Adrenal gland (tissue), 12 donors: ENCODE data around the gene COPG1. TPM values are rescaled to one million over a fixed set of nuclear protein-coding genes. Genes with fewer than 3 reads are reported as not detected.
A peak's percentile ranks its signal among the peaks of the same experiment; 100 is the strongest.

ENCODE experiments used
- DNase-seq, 7 donors: peaks; one replicate each; pipeline ENCODE4 v3.0.0-alpha.2; 2019 to 2020
- H3K27ac ChIP-seq, 5 donors: fragments of 200-600 bp; sonication (generic) in 4 of 5; 1 replicate in 3 of 5; 2 replicates in 2 of 5; pipeline versions ENCODE4 v1.5.1 to v1.8.0; 2016 to 2020; ENCODE audit warnings: mild to moderate bottlenecking in 1 of 5
- H3K27me3 ChIP-seq: fragments of 200-600 bp; 2 replicates; pipeline ENCODE4 v1.8.0; 2021
- H3K36me3 ChIP-seq, 2 donors: fragments of 200-600 bp; replicated peaks in 1 of 2; 1 replicate in 1 of 2; 2 replicates in 1 of 2; pipeline versions ENCODE4 v1.5.1 to v1.8.0; 2018 to 2022
- H3K4me1 ChIP-seq, 2 donors: fragments of 200-600 bp; replicated peaks in 1 of 2; 1 replicate in 1 of 2; 2 replicates in 1 of 2; pipeline versions ENCODE4 v1.5.1 to v1.8.0; 2018 to 2021
- H3K4me3 ChIP-seq, 4 donors: fragments of 200-600 bp; sonication (generic) in 3 of 4; one replicate each; pipeline ENCODE4 v1.5.1; 2016 to 2018
- H3K9me3 ChIP-seq, 3 donors: fragments of 200-600 bp; sonication (generic) in 1 of 3; replicated peaks in 1 of 3; 1 replicate in 2 of 3; 2 replicates in 1 of 3; pipeline versions ENCODE4 v1.5.1 to v1.8.0; 2016 to 2021
- POLR2A ChIP-seq, 2 donors: fragments of 450-650 bp; IDR thresholded peaks; one replicate each; pipeline ENCODE4 v1.6.1; 2017; ENCODE audit warnings: antibody characterized with exemption in 2 of 2, mild to moderate bottlenecking in 2 of 2, moderate library complexity in 1 of 2
- WGBS, 4 donors: extraction: QIAGEN DNeasy Blood & Tissue Kit in 2 of 4; methylation state at CpG; one replicate each; pipeline versions ENCODE4 v1.1.5 to v1.1.7; 2013 to 2017; 5-methylcytosine and 5-hydroxymethylcytosine counted together
- intact Hi-C, 2 donors: fragments of 100-400 bp; cut with DNase I; formaldehyde crosslinking; loops; one replicate each; pipeline versions ENCODE4 v1.14.1 to v1.15.0; 2022 to 2023
- polyA plus RNA-seq, 3 donors: library from polyadenylated mRNA; stranded (reverse); fragments of 200-250 nt in 2 of 3; fragments of 350-450 nt in 1 of 3; fragmentation: Illumina TruSeq in 1 of 3; extraction: RNeasy Lipid Tissue Mini Kit (QIAGEN cat#74804) in 1 of 3; gene quantifications; one replicate each; pipeline ENCODE4 v1.2.3, GENCODE V29; 2013 to 2014
- total RNA-seq, 9 donors: library from RNA; depleted of rRNA in 4 of 9; stranded (reverse); fragments of >200 nt in 4 of 9; fragments of 120-200 nt in 1 of 9; fragmentation: NEBNext Ultra II Directional in 1 of 9; extraction: Animal tissue kit (Norgen Biotek cat#: 25700) in 1 of 9; gene quantifications; one replicate each; pipeline versions ENCODE4 v1.1.0 to v1.2.4, GENCODE V29; 2013 to 2023
- TF ChIP-seq, protein P1 (sequence below), 6 experiments: fragments of 450-650 bp in 4 of 6; fragments of 200-600 bp in 2 of 6; sonication (generic) in 1 of 6; IDR thresholded peaks; 1 replicate in 5 of 6; 2 replicates in 1 of 6; pipeline versions ENCODE4 v1.5.1 to v1.8.0; 2016 to 2021; ENCODE audit warnings: antibody characterized with exemption in 6 of 6, mild to moderate bottlenecking in 2 of 6, moderate library complexity in 1 of 6
- donor health status: healthy with polysubstance abuse.
- donor health status: Bipolar disorder and iron deficiency.
- donor health status: DM: yes; HTN: yes; CAD: no.
- donor health status: DM: no; HTN: no; CAD: no.
- donor health status: DM: no; HTN: no; CAD: no.
- donor health status: DM: yes; HTN: yes; CAD: no.

Gene COPG1
- total and polyA plus RNA-seq, 12 donors, result 84.9 to 318 (median 163) TPM

DNA sequence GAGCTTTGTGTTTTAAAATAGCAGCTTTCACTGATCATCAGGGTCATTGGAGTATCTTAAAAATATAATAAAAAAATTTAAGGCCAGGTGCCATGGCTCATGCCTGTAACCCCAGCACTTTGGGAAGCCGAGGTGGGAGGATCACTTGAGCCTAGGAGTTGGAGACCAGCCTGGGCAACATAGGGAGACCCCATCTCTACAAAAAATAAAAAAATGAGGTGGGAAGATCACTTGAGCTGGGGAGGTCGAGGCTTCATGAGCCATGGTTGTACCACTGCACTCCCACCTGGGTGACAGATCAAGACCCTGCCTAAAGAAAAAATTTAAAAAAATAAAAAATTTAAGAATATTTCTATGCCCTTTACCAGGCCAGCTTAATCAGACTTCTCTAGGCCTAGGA lies 30.8 kb downstream of the COPG1 start:
- TF ChIP-seq POLR2A (IDR thresholded peaks at IDR 0.05), result no peak
- TF ChIP-seq, protein P1, sequence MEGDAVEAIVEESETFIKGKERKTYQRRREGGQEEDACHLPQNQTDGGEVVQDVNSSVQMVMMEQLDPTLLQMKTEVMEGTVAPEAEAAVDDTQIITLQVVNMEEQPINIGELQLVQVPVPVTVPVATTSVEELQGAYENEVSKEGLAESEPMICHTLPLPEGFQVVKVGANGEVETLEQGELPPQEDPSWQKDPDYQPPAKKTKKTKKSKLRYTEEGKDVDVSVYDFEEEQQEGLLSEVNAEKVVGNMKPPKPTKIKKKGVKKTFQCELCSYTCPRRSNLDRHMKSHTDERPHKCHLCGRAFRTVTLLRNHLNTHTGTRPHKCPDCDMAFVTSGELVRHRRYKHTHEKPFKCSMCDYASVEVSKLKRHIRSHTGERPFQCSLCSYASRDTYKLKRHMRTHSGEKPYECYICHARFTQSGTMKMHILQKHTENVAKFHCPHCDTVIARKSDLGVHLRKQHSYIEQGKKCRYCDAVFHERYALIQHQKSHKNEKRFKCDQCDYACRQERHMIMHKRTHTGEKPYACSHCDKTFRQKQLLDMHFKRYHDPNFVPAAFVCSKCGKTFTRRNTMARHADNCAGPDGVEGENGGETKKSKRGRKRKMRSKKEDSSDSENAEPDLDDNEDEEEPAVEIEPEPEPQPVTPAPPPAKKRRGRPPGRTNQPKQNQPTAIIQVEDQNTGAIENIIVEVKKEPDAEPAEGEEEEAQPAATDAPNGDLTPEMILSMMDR (IDR thresholded peaks at IDR 0.05), result no peak
- Histone ChIP-seq H3K4me1 (peaks cover 5 to 37% of the 10 kb centered on the region in 2 donors), H3K4me3 (peak overlapping the region in 1 of 4 donors; percentile 78), H3K36me3 (peaks cover 0 to 27% of the 10 kb centered on the region in 2 donors), H3K9me3 (no peaks in the 10 kb centered on the region), H3K27me3 (no peaks in the 10 kb centered on the region), H3K27ac (peak overlapping the region in 1 of 5 donors; percentile 96)
- no peak for DNase-seq
- intact Hi-C loops, result loop anchor here in 1 of 2 donors (2.0 kb wide), 1 partner anchor 35 kb away; no protein-coding TSS in a partner anchor
- WGBS, 4 donors, result 89 to 96% (median 92%) methylated on average over 2 of the region's 2 CpGs

DNA sequence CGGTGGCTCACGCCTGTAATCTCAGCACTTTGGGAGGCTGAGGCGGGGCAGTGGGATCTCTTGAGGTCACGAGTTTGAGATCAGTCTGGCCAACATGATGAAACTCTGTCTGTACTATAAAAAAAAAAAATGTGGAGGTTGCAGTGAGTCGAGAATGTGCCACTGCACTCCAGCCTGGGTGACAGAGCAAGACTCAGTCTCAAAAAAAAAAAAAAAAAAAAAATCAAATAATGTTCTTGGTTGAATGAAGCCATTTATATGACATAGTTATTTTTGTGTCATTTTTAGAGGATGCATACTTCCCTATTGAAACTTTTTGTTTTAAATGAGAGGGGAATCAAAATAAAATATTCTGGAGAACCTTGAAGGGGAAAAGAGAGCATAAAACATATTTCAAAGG lies 32.3 kb downstream of the COPG1 start:
- H3K9me3 ChIP-seq, result no peaks in the 10 kb centered on the region
- peak overlapping the region in 1 of 5 donors; percentile 67 for H3K27ac ChIP-seq
- peaks cover 0 to 12% of the 10 kb centered on the region in 2 donors for H3K36me3 ChIP-seq
- H3K4me3 ChIP-seq, result no peak overlapping the region
- 71 to 84% (median 77%) methylated on average over 5 of the region's 5 CpGs for WGBS, 4 donors
- H3K4me1 ChIP-seq, result peaks cover 5 to 37% of the 10 kb centered on the region in 2 donors
- intact Hi-C loops, result loop anchor here in 1 of 2 donors (2.0 kb wide), 1 partner anchor 33 kb away; no protein-coding TSS in a partner anchor
- DNase-seq, result no peak
- TF ChIP-seq POLR2A (IDR thresholded peaks at IDR 0.05), result no peak
- TF ChIP-seq, protein P1 (IDR thresholded peaks at IDR 0.05), result no peak
- H3K27me3 ChIP-seq, result no peaks in the 10 kb centered on the region

DNA sequence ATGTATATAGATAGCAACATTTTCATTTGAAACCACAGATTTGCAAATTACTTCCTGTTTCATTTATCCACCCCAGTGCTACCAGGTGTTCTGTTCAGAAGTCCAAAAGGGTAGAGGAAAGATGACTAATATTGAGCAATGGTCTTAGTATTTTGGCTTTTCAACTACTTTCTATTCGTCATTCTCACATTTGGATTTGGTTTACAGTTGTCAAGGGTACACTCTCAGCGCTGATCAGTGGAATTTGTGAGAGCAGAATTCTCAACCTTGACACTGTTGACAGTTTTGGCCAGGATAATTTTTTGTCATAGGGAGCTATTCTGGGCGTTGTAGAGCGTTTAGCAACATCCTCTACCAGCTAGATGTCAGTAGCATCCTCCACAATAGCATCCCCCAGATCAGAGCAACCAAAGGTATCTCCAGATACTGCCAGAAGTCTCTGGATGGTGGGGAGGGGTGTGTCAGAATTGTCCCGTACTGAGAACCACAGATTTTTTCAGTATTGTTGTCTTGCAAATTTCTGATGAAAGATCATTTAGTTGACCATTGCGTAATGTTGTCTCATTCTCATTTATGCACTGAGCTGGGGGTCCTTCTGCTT lies 33.4 kb downstream of the COPG1 start:
- intact Hi-C loops, result no loop called here
- H3K4me3 ChIP-seq, result no peak overlapping the region
- H3K27me3 ChIP-seq, result no peaks in the 10 kb centered on the region
- H3K9me3 ChIP-seq, result no peaks in the 10 kb centered on the region
- DNase-seq, result peak in 3 of 7 donors; percentile 49 to 55 (median 49)
- peaks cover 5 to 33% of the 10 kb centered on the region in 2 donors for H3K4me1 ChIP-seq
- peaks cover 0 to 7% of the 10 kb centered on the region in 2 donors for H3K36me3 ChIP-seq
- 30 to 50% (median 39%) methylated on average over 6 of the region's 6 CpGs for WGBS, 4 donors
- TF ChIP-seq, protein P1 (IDR thresholded peaks at IDR 0.05), result no peak
- no peak for TF ChIP-seq POLR2A (IDR thresholded peaks at IDR 0.05)
- peak overlapping the region in 1 of 5 donors; percentile 67 for H3K27ac ChIP-seq

DNA sequence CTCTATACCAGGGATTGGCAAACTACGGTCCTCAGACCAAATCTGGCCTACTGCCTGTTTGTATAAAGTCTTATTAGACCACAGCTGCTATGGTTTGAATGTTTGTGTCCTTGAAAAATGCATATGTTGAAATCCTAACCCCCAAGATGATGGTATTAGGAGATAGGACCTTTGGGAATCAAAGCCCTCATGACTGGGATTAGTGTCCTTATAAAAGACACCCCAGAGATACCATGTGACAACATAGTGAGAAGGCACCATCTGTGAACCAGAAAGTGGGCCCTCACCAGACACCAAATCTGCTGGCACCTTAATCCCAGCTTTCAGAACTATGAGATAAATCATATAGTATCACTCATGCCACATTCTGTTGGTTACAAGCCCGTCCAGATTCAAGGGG lies 36.7 kb downstream of the COPG1 start:
- Histone ChIP-seq H3K4me1 (peaks cover 0 to 14% of the 10 kb centered on the region in 2 donors), H3K27me3 (no peaks in the 10 kb centered on the region), H3K4me3 (no peak overlapping the region), H3K36me3 (peaks cover 0 to 24% of the 10 kb centered on the region in 2 donors), H3K9me3 (no peaks in the 10 kb centered on the region), H3K27ac (no peak overlapping the region)
- intact Hi-C loops, result no loop called here
- 68 to 86% (median 82%) methylated on average over 2 of the region's 2 CpGs for WGBS, 4 donors
- TF ChIP-seq, protein P1 (IDR thresholded peaks at IDR 0.05), result no peak
- TF ChIP-seq POLR2A (IDR thresholded peaks at IDR 0.05), result no peak
- DNase-seq, result no peak
